Effector CD8-positive, alpha-beta T cell (primary cell): ENCODE results near the gene MOB3B.

ENCODE experiments used
- DNase-seq: peaks from one replicate; lab custom pipeline; 2025; lab: John Stamatoyannopoulos, UW

Gene MOB3B

DNA sequence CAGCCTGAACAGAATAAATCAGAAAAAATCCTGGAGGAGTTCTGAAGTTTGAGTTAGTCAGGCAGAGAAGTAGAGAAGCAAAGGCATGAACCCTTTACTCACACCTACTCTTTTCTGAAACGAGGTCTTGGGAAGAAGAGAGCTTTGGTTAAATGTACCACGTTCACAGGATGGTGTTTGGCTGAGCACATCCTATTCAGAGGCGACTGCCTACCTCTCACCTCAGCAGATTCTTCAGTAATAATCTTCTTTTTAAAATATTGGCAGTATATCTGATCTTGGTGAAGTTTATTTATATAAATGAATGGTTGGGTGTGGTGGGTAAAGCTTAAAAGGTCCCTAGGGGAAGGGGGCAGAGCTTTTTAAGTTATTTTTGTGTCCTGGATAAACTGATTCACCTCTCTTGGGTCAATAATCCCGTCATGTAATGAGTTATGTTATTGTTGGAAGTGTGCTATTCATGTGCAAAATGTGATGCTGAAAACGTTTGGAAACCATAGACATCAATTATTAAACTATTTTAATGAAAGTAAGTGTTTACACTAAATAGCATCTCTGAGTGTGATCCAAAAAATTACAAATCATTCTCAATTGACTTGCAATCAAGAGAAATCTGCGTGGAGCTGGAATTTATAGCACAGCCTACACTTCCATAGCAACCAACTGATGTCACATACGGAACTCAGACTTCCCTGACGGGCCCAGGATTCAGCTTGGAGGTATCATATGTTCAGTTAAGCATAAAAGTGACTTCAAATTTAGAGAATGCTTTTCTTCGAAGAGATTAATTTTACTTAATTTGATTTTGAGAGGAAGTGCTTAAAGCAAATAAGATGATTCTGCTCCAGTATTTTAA lies 138.3 kb downstream of the MOB3B start:
- no peak for DNase-seq

DNA sequence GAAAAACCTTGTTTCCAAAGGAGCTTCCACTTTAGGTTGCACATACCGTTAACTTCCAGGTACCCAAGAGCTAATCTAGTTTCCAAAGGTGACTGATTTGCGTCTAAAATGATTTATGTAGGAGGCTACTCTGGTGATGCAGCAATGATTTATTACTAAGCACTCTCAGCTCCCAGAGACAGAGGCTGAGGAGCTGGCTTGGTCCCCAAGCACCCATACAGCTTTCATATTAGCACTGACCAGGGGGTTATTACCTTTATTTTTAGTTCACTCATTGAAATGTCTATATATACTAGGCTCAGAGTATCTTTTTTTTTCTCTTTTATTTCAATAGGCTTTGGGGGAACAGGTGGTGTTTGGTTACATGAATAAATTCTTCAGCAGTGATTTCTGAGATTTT lies 141.5 kb downstream of the MOB3B start:
- no peak for DNase-seq

DNA sequence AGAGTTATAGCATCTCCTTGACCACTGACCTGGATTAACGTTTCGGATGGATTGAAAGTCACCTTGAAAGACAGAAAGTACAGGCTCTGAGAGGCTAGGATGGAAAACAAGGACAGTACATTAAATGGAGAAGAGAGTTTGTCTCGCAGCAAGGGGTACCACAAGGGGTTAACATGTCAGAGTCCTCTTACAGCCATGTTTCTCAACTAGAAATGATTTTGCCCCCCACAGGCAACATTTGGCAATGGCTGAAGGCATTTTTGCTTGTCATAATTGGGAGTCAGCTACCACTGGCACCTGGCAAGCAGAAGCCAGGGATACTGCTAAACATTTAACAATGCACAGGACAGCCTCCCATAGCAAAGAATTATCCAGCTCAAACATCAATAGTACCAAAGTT lies 141.9 kb downstream of the MOB3B start:
- DNase-seq, result no peak

DNA sequence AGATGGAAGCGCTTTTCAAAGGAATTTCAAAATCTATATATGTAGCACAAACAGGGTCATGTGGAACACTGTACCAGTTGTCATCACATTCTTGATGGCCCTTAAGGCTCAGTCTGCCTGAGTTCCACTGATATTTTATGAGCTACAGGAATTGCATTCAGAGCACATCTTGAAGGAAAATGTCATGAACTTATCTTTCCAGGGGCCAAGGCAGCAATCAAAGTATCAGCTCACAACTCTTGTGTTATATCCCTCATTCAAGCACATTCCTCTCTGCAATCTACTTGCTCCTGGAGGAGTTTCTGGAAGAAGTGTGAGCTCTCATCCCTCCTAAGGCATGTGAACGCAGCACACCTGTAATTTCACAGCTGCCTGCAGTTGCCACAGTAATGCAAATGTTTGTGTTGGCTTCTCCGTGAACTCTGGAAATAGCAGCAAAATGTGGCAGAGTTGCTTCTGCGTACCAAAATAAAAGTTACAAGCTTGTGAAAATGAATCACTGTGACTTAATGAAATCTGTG lies 143.0 kb downstream of the MOB3B start:
- DNase-seq, result no peak

DNA sequence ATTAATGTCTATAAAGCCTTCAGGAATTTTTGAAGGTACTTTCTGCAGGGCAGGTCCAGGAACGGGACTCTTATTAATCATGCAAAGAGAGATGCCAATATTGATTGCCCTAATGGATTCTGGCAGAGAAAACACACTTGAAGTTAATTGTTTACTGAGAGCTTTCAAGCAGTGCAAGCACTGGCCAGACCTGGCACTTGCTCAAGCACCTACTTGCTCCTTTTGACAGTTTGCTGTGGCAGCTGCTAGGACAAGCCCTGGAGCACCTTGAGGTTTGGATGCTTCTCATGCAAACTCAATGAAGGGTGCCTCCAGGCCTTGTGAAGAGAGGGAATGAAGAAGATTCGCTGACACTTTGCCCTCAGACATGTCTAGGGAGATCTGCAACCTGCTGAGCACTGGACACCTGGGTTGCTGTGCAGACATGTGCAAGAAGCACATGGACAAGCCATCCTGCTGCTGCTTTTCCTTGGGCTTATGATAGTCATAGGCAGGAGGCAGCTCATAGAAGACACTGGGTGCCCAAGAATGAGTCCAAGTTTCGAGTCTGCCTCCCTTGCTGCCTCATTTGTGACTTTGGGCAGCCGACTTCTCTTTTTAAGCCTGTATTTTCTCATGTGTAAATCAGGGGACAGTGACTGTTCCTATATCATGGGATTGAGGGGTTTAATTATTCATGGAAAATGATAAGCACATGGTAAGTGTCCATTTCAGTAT lies 143.8 kb downstream of the MOB3B start:
- no peak for DNase-seq

DNA sequence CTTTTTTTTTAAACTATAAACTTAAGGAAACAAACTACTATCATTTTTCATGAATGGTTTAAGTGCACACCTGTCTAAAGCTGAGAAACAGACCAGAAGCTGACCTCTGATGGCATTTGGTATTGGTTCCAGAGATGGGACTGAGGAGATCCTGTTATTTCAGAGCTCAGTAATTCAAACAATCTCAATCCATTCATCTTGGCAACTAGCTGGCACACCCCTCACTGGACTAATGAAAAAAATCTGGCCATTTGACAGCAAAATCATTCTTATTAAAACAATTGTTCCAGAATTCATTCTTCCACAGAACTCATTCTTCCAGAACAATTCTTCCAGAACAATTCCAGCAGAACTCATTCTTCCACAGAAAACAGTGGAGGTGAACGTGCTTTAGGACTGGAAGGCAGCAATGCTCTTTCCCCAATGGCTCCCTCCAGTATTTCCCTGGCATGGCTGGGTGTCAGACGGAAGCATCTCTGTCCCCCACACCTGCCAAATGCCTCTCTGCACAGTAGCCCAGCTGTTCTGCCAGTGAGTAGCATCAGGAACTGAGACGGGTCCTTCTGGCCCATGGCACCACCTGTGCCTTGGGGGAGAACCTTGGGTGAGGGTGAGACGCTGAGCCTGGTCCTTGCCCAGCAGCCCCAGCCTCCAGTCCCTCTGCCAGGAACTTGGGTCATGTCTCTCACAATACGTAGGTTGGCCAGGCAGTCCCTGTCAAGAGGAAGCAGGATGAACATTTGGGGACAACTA lies 145.2 kb downstream of the MOB3B start:
- DNase-seq, result no peak

DNA sequence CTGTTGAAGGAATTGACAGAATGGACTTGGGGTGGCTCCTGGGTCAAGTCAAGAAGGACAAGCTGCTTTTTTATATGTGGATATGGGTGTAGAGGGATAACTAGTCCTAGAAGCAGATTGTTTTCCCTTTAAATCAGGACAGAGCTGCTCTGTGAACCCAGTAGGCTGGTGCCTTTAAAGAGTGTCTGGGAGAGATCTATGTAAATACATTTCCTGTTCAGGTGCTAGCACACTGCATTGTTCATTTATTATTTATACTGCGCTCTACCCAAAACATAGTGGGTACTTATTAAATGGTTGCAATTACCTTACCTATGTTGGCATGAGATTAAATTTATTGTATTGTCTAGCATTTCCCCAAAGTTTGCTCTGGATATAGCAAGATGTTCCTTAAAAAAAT lies 146.1 kb downstream of the MOB3B start:
- no peak for DNase-seq

DNA sequence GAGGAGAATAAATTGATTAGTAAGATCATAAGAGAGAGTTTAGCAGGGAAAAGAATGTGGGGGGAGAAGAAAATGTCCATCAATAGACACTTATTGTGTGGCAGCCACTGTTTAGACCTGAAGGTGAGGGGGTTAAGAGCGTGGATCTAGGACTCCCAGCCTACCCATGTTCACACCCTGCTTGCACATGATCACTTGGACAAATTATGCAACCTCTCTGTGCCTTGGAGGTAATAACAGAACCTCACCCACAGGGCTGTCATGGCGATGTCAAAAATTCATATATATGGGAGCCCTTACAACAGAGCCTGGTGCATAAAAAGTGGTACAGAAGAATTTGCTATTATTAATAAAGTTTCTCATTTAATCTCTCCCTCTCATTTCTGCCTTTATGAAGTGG lies 146.6 kb downstream of the MOB3B start:
- DNase-seq, result no peak

DNA sequence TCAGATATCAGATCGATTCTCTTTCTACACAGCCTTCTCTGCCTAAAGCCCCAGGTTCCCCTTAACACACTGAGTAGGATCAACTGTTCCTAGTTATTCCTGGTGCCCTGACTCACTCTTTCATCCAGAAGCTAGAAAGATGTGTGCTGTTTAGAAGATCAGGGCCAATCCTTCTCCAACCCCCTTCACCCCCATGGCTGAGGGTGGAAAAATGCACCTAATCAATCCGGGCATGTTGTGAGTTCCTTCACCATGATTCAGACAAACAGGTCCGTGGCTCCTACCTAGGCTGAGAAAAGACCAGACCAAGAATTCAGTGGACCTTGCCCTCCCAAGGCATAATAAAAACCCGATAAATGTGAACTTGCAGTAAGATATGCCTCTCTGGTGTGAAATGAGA lies 147.3 kb downstream of the MOB3B start:
- no peak for DNase-seq

DNA sequence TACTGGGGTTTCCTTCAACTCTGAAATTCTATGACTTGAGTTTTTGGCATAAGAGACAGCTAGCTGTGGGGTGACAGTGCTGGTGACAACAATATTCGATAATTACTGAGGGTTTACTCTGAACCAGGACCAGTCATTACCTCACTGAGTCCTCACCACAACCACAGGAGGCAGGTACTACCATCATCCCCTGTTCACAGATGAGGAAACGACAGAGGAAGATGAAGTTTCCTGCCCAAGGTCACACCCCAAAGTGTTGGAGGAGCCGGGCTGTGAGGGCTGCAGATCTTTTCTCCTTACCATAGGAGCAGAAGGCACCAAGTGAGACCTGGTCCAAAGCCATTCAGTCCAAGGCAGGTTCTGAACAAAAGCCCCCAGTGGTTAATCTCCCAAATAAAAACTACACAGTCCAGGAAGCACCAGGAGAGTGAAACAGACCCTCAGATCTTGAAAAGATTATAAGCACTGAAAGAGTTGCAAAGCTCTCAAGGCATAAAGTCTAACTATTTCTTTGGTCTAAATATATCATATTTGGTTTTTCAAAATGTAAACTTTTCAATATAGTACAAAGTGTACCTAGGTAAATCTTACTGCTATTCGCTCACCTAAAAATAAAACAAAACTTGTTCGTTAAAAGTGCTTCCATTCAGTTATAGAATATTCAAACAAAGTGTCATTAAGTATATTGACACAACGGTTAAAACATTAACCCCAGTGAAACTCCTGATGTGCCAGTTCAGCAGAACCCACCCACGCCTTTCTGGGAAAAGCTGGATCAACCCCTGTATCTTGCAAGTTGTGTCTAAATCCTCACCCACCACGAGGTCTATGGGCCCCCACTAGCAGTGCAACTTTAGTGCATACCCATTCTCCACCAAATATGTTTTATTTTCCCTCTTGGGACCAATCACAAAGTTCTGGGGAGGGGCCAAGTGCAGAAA lies 150.0 kb downstream of the MOB3B start:
- DNase-seq, result no peak

DNA sequence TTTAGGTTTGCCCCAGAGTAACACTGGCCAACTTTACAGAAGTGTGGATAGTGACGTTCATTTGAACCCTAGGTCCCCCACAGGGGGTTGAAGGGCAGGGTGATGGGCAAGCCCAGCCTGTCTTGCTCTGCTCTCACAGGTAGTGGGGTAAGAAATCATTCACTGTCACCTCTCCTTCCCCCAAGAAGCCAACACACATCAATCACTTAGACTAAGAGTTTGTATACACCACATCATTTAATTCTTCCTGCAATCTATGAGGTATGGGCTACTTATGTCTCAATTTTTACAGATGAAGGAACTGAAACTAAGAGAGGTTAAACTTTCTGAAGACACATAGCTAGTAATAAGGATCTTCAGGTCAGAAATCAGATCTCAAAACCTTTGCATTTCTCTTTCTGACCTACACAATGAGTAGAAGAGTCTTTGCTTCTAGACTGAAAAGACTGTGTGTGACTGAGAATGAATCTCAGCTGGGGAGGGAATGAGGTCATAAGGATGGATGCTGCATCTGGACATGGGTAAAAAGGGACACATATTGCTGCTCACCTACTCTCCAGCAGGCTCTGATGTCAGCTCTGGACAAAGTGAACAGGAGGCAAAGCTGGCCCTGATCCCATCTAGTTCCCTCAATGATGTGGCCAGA lies 151.7 kb downstream of the MOB3B start:
- no peak for DNase-seq

DNA sequence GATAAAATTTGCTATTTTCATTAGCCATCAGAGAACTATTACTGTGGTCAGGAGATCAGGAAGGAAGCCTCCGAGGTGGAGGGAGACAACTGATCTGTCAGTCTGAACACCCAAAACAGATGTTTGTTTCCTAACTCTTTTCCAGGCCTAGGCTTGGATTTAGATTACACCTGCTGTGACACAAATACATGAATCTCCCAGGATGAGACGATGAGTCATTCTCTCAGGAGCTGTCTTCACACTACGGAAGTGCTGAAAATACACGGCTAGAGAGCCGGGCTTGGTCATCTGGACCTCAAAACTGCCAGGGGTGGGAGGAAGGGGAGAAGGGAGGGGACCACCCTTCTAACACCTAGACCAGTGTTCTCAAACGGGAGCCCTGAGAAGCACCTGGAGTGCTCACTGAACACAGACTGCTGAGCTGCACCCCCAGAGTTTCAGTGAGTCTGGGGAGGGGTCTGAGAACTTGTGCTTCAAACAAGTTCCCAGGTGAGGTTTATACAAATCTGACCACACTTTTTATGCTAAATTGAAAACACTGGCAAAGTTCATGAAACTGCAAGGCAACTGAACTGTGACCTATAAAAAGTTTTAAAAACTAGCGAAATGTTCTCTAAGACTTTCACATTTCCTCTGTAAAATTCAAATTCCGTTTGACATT lies 152.3 kb downstream of the MOB3B start:
- DNase-seq, result no peak

DNA sequence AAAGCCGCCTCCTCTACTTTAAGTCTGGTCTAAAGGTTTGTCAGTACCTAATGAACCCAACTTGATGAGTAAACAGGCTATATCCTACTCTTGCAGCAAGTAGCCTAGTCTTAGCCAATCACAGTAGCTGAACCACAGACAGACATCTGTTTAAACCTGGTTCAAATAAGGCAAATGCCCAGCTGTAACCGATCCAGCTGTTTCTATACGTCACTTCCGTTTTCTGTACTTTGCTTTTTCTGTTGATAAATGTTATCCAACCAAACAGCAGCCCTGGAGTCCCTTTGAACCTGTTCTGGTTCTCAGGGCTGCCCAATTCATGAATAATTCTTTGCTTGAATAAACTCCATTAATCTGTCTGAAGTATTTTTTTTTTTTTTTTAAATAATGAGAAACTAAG lies 155.8 kb downstream of the MOB3B start:
- DNase-seq, result no peak

DNA sequence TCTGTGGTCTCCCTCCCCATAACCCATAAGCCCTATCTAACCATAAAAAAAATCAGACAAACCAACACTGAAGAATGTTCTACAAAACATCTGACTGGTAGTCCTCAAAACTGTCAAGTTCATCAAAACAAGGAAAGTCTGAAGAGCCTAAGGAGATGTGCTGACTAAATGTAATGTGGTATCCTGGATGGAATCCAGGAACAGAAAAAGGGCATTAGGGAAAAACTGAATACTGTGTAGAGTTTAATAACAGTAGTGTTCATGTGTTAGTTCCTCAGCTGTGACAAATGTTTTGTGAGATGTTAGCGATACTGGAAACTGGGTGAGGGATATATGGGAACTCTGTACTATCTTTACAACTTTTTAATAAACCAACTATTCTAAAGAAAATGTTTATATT lies 157.0 kb downstream of the MOB3B start:
- DNase-seq, result no peak

DNA sequence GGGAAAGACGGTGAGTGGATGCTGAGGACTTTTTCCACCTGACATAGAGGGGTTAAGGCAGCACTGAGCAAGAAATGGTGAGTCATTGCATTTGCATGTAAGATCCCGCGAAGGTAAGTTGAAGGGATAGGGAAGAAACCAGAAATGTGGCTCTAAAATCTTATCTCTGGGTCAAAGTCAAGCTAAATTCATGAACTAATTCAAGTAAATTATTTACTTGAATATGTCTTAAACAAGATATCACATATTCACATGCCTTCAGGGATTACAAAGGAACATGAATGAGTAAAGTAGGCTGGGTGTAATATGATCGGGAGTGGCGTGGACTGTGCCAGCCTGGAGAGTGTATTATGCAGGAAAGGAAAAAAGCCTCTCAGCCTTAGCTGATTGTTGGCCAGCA lies 158.2 kb downstream of the MOB3B start:
- DNase-seq, result no peak

DNA sequence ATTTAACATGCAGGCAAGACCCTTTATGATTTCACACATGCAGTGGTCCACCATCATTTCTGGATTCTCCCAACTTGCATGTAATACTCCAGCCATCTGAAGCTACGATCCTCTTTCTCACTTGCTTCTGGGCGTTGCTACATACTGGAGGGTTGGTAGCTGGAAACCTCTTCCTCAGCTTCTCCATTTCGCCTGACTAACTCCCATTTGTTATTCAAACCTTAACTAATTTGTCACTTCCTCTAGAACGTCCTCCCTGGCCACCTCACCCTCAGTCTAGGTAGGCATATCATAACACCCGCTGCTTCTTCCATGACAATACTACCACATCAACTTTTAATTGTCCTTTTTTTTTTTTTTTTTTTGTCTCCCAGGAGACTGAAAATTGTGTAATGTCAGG lies 160.0 kb downstream of the MOB3B start:
- DNase-seq, result no peak

DNA sequence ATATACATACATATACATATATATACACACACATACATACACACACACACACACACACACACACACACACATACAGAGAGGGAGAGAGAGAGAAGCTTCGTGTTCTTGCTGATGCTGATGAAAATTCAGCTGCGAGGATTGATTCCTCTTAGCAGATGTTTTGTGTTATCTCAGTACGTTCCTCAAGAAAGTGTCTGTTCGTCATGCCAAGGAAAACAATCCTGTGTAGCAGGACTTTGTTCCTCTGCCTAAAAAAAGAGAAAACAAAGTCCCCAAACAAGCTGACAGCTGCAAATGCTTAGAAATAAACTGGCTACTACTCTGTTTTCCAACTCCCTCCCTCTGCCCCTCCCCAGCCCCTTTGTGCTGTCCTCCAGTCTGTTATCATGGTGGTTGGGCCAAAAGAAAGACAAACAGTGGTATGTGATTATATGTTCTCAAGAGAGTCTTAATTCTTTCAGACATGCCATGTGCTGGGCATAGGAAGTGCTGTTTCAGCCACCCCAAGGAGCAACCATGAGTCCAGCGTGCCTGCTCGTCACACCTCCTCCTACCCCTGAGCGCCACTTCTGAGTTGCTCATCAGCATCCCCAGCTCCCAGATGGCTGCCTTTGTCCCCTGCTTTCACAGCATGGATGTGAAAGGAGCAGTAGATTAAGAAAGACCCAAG lies 161.2 kb downstream of the MOB3B start:
- DNase-seq, result no peak

DNA sequence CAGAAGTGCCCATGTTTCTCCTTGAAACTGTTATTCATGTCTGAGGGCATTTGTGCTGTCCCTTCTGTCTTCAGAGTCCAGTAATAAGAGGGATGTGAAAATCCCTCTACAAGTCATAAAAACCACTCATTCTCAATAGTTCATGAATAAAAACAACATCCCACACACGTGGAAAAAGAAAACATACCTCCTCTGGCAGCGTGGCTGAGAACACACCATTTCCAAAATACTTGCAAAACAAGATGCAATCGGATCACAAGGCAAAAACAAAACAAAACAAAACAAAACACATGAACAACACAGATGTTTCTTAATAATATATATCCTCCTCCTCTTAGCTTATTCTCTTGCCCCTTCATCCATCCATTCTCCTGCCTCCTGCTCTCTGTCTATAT lies 161.7 kb downstream of the MOB3B start:
- no peak for DNase-seq

DNA sequence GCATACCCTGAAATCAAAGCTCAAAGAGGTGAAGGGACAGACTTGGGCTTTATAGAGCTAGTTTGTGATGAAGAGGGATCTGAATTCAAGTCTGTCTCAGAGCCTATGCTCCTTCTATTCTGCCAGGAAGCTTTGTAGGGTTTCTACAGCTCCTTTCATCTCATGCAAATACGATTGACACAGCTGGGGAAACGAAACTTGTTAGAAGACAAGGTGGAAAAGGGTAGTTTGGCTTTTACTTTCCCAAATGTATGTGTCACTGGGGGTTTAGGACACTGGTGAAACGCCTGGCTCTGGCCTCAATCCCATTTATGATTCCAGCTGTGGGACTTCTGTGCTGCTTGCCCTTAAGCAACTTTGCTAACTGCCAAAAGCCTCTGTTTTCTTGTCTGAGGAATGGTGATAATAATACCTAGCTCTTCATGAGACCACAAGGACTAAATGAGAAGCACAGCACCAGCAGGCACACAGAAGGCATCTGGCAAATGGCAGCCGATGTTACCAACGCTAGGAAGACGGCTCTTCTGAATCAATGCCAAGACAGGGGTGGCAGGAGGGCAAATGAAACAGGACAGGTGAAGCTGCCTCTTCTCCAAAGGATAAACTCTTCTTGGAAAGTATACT lies 162.3 kb downstream of the MOB3B start:
- no peak for DNase-seq
